HepG2 (cell line): ENCODE results near the gene FYB1. TPM values are rescaled to one million over a fixed set of nuclear protein-coding genes. Genes with fewer than 3 reads are reported as not detected.

Experiments used
- ATAC-seq: fragments of 200-7000 bp; cut with Tn5 transposase; 3 replicates; pipeline ENCODE4 v1.9.1; 2020; ENCODE audit warnings: mild to moderate bottlenecking, moderate library complexity
- BruUV-seq: library from RNA; stranded (reverse); fragments of 400-500 nt; replicated peaks from 2 replicates; lab custom pipeline; 2021; lab: Mats Ljungman, UMichigan
- CTCF ChIA-PET: fragments of 300-600 bp; formaldehyde crosslinking; extraction: SDS; loops from one replicate; lab custom pipeline; 2021; ENCODE audit warnings: low total read pairs, inconsistent platforms, low intra/inter-chr PET ratio; lab: Yijun Ruan, JAX
- POLR2A ChIA-PET: fragments of 350-600 bp; sonication (Branson Sonifier 250); formaldehyde crosslinking; loops from one replicate; lab custom pipeline; 2020; ENCODE audit warnings: antibody characterized with exemption, inconsistent platforms; lab: Yijun Ruan, JAX
- DNase-seq: peaks from one replicate; pipeline ENCODE4 v3.0.0-alpha.2; 2015; ENCODE audit warnings: low spot score
- FAIRE-seq: peaks from 3 replicates; lab custom pipeline; 2011; peaks lifted over from hg19 to GRCh38; lab: Jason Lieb, UNC
- H2AFZ ChIP-seq: one replicate; pipeline ENCODE4 v1.6.1; 2011; ENCODE audit warnings: low read length, inconsistent platforms
- H3K27ac ChIP-seq: fragments of 300-600 bp; 3 replicates; pipeline ENCODE4 v1.8.0; 2011; ENCODE audit warnings: mixed run types, mild to moderate bottlenecking, mixed read lengths, low read length, inconsistent platforms; ENCODE audit not compliant: insufficient read depth; ENCODE audit errors: extremely low read length
- H3K27me3 ChIP-seq, 2 experiments: fragments of 200-600 bp in 1 of 2; 2 replicates in 1 of 2; 3 replicates in 1 of 2; pipeline versions ENCODE4 v1.6.0 to v1.8.0; 2011; ENCODE audit warnings: low read length in 2 of 2, mild to moderate bottlenecking in 2 of 2, moderate library complexity in 2 of 2, inconsistent platforms in 1 of 2; ENCODE audit not compliant: insufficient read depth in 2 of 2, control insufficient read depth in 1 of 2
- H3K36me3 ChIP-seq, 2 experiments: fragments of 200-600 bp in 1 of 2; replicated peaks in 1 of 2; 2 replicates in 1 of 2; 3 replicates in 1 of 2; pipeline versions ENCODE4 v1.5.1 to v1.8.0; 2011; ENCODE audit warnings: low read length in 2 of 2, inconsistent platforms in 1 of 2; ENCODE audit not compliant: insufficient read depth in 2 of 2, control insufficient read depth in 1 of 2
- H3K4me1 ChIP-seq: 2 replicates; pipeline ENCODE4 v1.5.1; 2012; ENCODE audit warnings: low read length, inconsistent platforms; ENCODE audit not compliant: insufficient read depth
- H3K4me2 ChIP-seq: 2 replicates; pipeline ENCODE4 v1.6.0; 2011; ENCODE audit warnings: low read depth, low read length, inconsistent platforms
- H3K4me3 ChIP-seq, 3 experiments: fragments of 200-600 bp in 1 of 3; sonication (generic), shearing (Covaris generic) in 1 of 3; replicated peaks in 1 of 3; 2 replicates each; pipeline ENCODE4 v1.5.1; 2011 to 2016; ENCODE audit warnings: low read length in 3 of 3, inconsistent platforms in 2 of 3, low read depth in 2 of 3, mild to moderate bottlenecking in 2 of 3, control low read depth in 1 of 3, mixed read lengths in 1 of 3; ENCODE audit not compliant: insufficient read depth in 1 of 3
- H3K79me2 ChIP-seq: one replicate; pipeline ENCODE4 v1.6.1; 2011; ENCODE audit warnings: low read length, inconsistent platforms; ENCODE audit not compliant: insufficient read depth
- H3K9ac ChIP-seq: 2 replicates; pipeline ENCODE4 v1.6.0; 2011; ENCODE audit warnings: mild to moderate bottlenecking, low read depth, low read length, inconsistent platforms; ENCODE audit not compliant: insufficient read depth
- H3K9me3 ChIP-seq: 2 replicates; pipeline ENCODE4 v1.5.1; 2012; ENCODE audit warnings: mild to moderate bottlenecking, low read length
- H4K20me1 ChIP-seq: 2 replicates; pipeline ENCODE4 v1.6.0; 2011; ENCODE audit warnings: inconsistent platforms, mild to moderate bottlenecking, low read length, moderate library complexity; ENCODE audit not compliant: insufficient read depth
- CSRNP2 ChIP-seq: sonication (generic); formaldehyde crosslinking; conservative IDR thresholded peaks from 2 replicates; pipeline ENCODE4 v1.8.0; 2022; ENCODE audit warnings: low read depth, missing genetic modification reagents
- FOSL2 ChIP-seq: sonication (generic); formaldehyde crosslinking; IDR thresholded peaks from 2 replicates; pipeline ENCODE4 v1.4.0; 2020; ENCODE audit warnings: missing genetic modification reagents
- HOXD1 ChIP-seq: sonication (generic); formaldehyde crosslinking; IDR thresholded peaks from 2 replicates; pipeline ENCODE4 v1.5.0; 2020; ENCODE audit warnings: missing genetic modification reagents
- MLXIP ChIP-seq: sonication (generic); formaldehyde crosslinking; IDR thresholded peaks from 2 replicates; pipeline ENCODE4 v1.9.0; 2021; ENCODE audit warnings: missing genetic modification reagents, borderline replicate concordance
- SRSF1 ChIP-seq: fragments of 200-400 bp; formaldehyde crosslinking; optimal IDR thresholded peaks from 2 replicates; pipeline ENCODE3; 2017; ENCODE audit warnings: mild to moderate bottlenecking, low read depth, low read length, moderate library complexity
- TBX2 ChIP-seq: sonication (generic); formaldehyde crosslinking; IDR thresholded peaks from 2 replicates; pipeline ENCODE4 v1.5.0; 2020; ENCODE audit warnings: missing genetic modification reagents, mild to moderate bottlenecking, borderline replicate concordance
- TCF7 ChIP-seq: sonication (generic); IDR thresholded peaks from 2 replicates; pipeline ENCODE4 v1.6.1; 2016; ENCODE audit warnings: antibody characterized with exemption, low read depth
- ZNF101 ChIP-seq: sonication (generic); formaldehyde crosslinking; IDR thresholded peaks from 2 replicates; pipeline ENCODE4 v1.4.0; 2020; ENCODE audit warnings: mild to moderate bottlenecking, low read depth, missing genetic modification reagents, borderline replicate concordance
- in situ Hi-C: cut with HindIII; loops from 2 replicates; pipeline ENCODE4 v1.10.0; 2017; ENCODE audit warnings: low pct_unique_long_range_greater_than_20kb; ENCODE audit not compliant: extremely low pct_ligation_motif_present
- intact Hi-C: fragments of 100-400 bp; cut with micrococcal nuclease; formaldehyde crosslinking; loops from one replicate; pipeline ENCODE4 v1.10.0; 2022; ENCODE audit not compliant: unreplicated experiment
- polyA plus RNA-seq, 8 experiments: library from polyadenylated mRNA; depleted of rRNA in 3 of 8; stranded (reverse) in 7 of 8; unstranded in 1 of 8; fragments of >200 nt; fragmentation: Illumina TruSeq in 4 of 8; extraction: Trizol in 4 of 8; gene quantifications; 2 replicates each; pipeline versions ENCODE4 v1.2.1 to v1.2.3, GENCODE V29; 2011 to 2016; ENCODE audit warnings: low read depth in 4 of 8, missing spikeins in 1 of 8, mixed read lengths in 1 of 8; ENCODE audit not compliant: insufficient read depth in 1 of 8
- total RNA-seq, 5 experiments: library from RNA; depleted of rRNA; stranded (reverse); fragments of >200 nt; fragmentation: Illumina TruSeq; extraction: Trizol; gene quantifications; 2 replicates each; pipeline ENCODE4 v1.2.3, GENCODE V29; 2016; ENCODE audit warnings: low read depth in 1 of 5

The FYB1 gene
- total and polyA plus RNA-seq, 2 of the 13 experiments (the other 11 are each of a cell fraction or from before 2014, with no cell fraction given) = 0.03 TPM; not detected in 1

- POLR2A ChIA-PET = no interaction called here
- ATAC-seq (no peak), DNase-seq (no peak), FAIRE-seq (no peak)
- Histone ChIP-seq H3K4me3 (no peak overlapping the region), H3K4me1 (no peaks in the 10 kb centered on the region), H3K9ac (no peak overlapping the region), H3K27ac (no peak overlapping the region), H3K79me2 (no peaks in the 10 kb centered on the region), H2AFZ (no peak overlapping the region), H3K4me2 (no peak overlapping the region), H3K9me3 (no peaks in the 10 kb centered on the region), H3K27me3 (no peaks in the 10 kb centered on the region), H4K20me1 (no peaks in the 10 kb centered on the region), H3K36me3 (no peaks in the 10 kb centered on the region)
- intact Hi-C loops = no loop called here
- CTCF ChIA-PET = no interaction called here
- in situ Hi-C loops = loop anchor here (10.0 kb wide), 1 partner anchor 127 kb away; no protein-coding TSS in a partner anchor
- no TSS peak for BruUV-seq
- no peak for TF ChIP-seq TCF7
- TF ChIP-seq CSRNP2 (CRISPR knock-in tag) = no peak
- TF ChIP-seq MLXIP (CRISPR knock-in tag) = no peak
- no peak for TF ChIP-seq FOSL2 (CRISPR knock-in tag)
- no peak for TF ChIP-seq HOXD1 (CRISPR knock-in tag)
- no peak for TF ChIP-seq SRSF1
- TF ChIP-seq TBX2 (CRISPR knock-in tag) = no peak
- no peak for TF ChIP-seq ZNF101 (CRISPR knock-in tag)
Observed at GRCh38 chr5:39157701-39158100, 61.7 kb downstream of the FYB1 start.
